ENCODE results near the gene ZRANB1.

DNA sequence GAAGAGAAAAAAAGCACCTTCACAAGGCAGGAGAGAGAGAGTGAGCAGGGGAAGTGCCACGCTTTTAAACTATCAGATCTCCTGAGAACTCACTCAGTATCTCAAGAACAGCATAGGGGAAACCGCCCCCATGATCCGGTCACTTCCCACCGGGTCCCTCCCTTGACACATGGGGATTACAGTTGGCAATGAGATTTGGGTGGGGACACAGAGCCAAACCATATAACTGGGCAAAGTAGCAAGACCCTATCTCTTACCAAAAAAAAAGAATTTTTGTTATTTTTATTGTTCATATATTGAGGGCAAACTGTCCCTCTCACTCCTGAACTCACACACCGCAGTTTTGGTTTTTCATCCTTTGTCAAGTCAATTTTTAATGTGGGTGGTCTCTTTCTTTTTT, 18.2 kb upstream of the ZRANB1 start:
- TF ChIP-seq POLR2AphosphoS5 (IDR thresholded peaks at IDR 0.05; ENCODE audit: low read depth, low read length) (no peak), POLR2A (IDR thresholded peaks at IDR 0.05; ENCODE audit: low read depth, low read length) (no peak), TAF1 (IDR thresholded peaks at IDR 0.05; ENCODE audit: borderline replicate concordance, low read depth, low read length) (no peak)

All from GM12892 (cell line).